H1 (cell line): Measurements from ENCODE around the gene FGD6. TPM values are rescaled to one million over a fixed set of nuclear protein-coding genes. Genes with fewer than 3 reads are reported as not detected.
"Not testable (repeated sequence)": the region's sequence is repeated elsewhere in the genome, so short reads cannot be mapped to it uniquely, and the experiment has no call there.

ENCODE experiments used
- CTCF ChIA-PET: fragments of 300-600 bp; sonication (Branson Sonifier 250); formaldehyde crosslinking; loops from one replicate; lab custom pipeline; 2021; ENCODE audit not compliant: partially characterized antibody; lab: Charles Lee
- POLR2A ChIA-PET: fragments of 300-600 bp; sonication (Branson Sonifier 250); formaldehyde crosslinking; loops from one replicate; lab custom pipeline; 2021; ENCODE audit warnings: inconsistent platforms; ENCODE audit not compliant: partially characterized antibody; lab: Charles Lee
- DNase-seq, 2 experiments: peaks; one replicate each; pipeline versions ENCODE4 v3.0.0 to v3.0.0-alpha.2; 2010 to 2022; ENCODE audit warnings: low spot score in 2 of 2, low read depth in 1 of 2, mixed read lengths in 1 of 2
- FAIRE-seq: peaks from 2 replicates; lab custom pipeline; 2011; peaks lifted over from hg19 to GRCh38; lab: Jason Lieb, UNC
- H2AFZ ChIP-seq: 2 replicates; pipeline ENCODE4 v1.8.1; 2012; ENCODE audit warnings: low read length, inconsistent platforms
- H2AK5ac ChIP-seq: 2 replicates; pipeline ENCODE4 v1.6.1; 2013; ENCODE audit warnings: low read depth, low read length
- H2BK120ac ChIP-seq: replicated peaks from 2 replicates; pipeline ENCODE3; 2013; ENCODE audit warnings: low read depth, low read length, inconsistent platforms
- H2BK12ac ChIP-seq: 2 replicates; pipeline ENCODE4 v1.6.1; 2013; ENCODE audit warnings: low read depth, low read length
- H2BK15ac ChIP-seq: 2 replicates; pipeline ENCODE4 v1.6.1; 2013; ENCODE audit warnings: low read length
- H2BK20ac ChIP-seq: 2 replicates; pipeline ENCODE4 v1.6.1; 2013; ENCODE audit warnings: low read length
- H2BK5ac ChIP-seq: 2 replicates; pipeline ENCODE4 v1.6.1; 2013; ENCODE audit warnings: low read depth, low read length
- H3K14ac ChIP-seq: 2 replicates; pipeline ENCODE4 v1.6.1; 2013; ENCODE audit warnings: inconsistent platforms; ENCODE audit not compliant: insufficient read length
- H3K18ac ChIP-seq: 2 replicates; pipeline ENCODE4 v1.6.1; 2013; ENCODE audit warnings: low read length; ENCODE audit errors: extremely low read depth
- H3K23ac ChIP-seq: 2 replicates; pipeline ENCODE4 v1.6.1; 2013; ENCODE audit warnings: inconsistent platforms; ENCODE audit not compliant: insufficient read length
- H3K23me2 ChIP-seq: 2 replicates; pipeline ENCODE4 v1.6.1; 2013; ENCODE audit warnings: low read depth, low read length
- H3K27ac ChIP-seq: 2 replicates; pipeline ENCODE4 v1.6.1; 2011; ENCODE audit warnings: low read depth, low read length, inconsistent platforms
- H3K27me3 ChIP-seq, 4 experiments: replicated peaks in 1 of 4; 1 replicate in 1 of 4; 2 replicates in 3 of 4; pipeline versions ENCODE4 v1.6.1 to v1.8.1; 2011 to 2013; ENCODE audit warnings: low read length in 3 of 4, mild to moderate bottlenecking in 3 of 4, inconsistent platforms in 2 of 4, mixed read lengths in 2 of 4, moderate library complexity in 1 of 4; ENCODE audit not compliant: control insufficient read depth in 3 of 4, insufficient read depth in 3 of 4; ENCODE audit errors: extremely low read depth in 1 of 4
- H3K36me3 ChIP-seq, 4 experiments: 2 replicates each; pipeline versions ENCODE4 v1.6.1 to v1.8.1; 2011 to 2013; ENCODE audit warnings: mild to moderate bottlenecking in 4 of 4, low read length in 3 of 4, moderate library complexity in 2 of 4, control low read depth in 1 of 4, inconsistent platforms in 1 of 4; ENCODE audit not compliant: insufficient read depth in 4 of 4, control insufficient read depth in 2 of 4
- H3K4ac ChIP-seq: replicated peaks from 2 replicates; pipeline ENCODE3; 2013; ENCODE audit warnings: low read length, low read depth, mixed read lengths, inconsistent platforms; ENCODE audit not compliant: insufficient read length
- H3K4me1 ChIP-seq, 4 experiments: replicated peaks in 1 of 4; 1 replicate in 1 of 4; 2 replicates in 3 of 4; pipeline versions ENCODE4 v1.6.1 to v1.8.1; 2011 to 2013; ENCODE audit warnings: low read length in 3 of 4, inconsistent platforms in 2 of 4, mixed read lengths in 1 of 4; ENCODE audit not compliant: insufficient read depth in 4 of 4, control insufficient read depth in 3 of 4
- H3K4me2 ChIP-seq, 2 experiments: 2 replicates each; pipeline versions ENCODE4 v1.6.1 to v1.8.1; 2011 to 2013; ENCODE audit warnings: low read depth in 2 of 2, low read length in 2 of 2, control low read depth in 1 of 2, inconsistent platforms in 1 of 2, mild to moderate bottlenecking in 1 of 2; ENCODE audit not compliant: insufficient read depth in 1 of 2
- H3K4me3 ChIP-seq, 4 experiments: fragments of 200-600, 300-600 bp in 1 of 4; sonication (generic), shearing (Covaris generic), sonication (Bioruptor Twin) in 1 of 4; 2 replicates each; pipeline versions ENCODE4 v1.5.1 to v1.8.1; 2011 to 2016; ENCODE audit warnings: low read length in 4 of 4, low read depth in 3 of 4, control low read depth in 2 of 4, inconsistent platforms in 2 of 4, mild to moderate bottlenecking in 2 of 4, mixed read lengths in 1 of 4, moderate library complexity in 1 of 4; ENCODE audit not compliant: insufficient read depth in 2 of 4; ENCODE audit errors: extremely low read depth in 1 of 4
- H3K56ac ChIP-seq: replicated peaks from 2 replicates; pipeline ENCODE3; 2013; ENCODE audit warnings: low read depth, mild to moderate bottlenecking, mixed read lengths, low read length, inconsistent platforms; ENCODE audit not compliant: insufficient read length
- H3K79me1 ChIP-seq: 2 replicates; pipeline ENCODE4 v1.6.1; 2013; ENCODE audit warnings: low read depth, low read length, control low read depth
- H3K79me2 ChIP-seq, 2 experiments: 2 replicates each; pipeline versions ENCODE4 v1.6.1 to v1.8.1; 2012 to 2013; ENCODE audit warnings: low read length in 2 of 2, mild to moderate bottlenecking in 2 of 2, inconsistent platforms in 1 of 2; ENCODE audit not compliant: insufficient read depth in 2 of 2, control insufficient read depth in 1 of 2
- H3K9ac ChIP-seq, 4 experiments: replicated peaks in 1 of 4; 1 replicate in 1 of 4; 2 replicates in 3 of 4; pipeline versions ENCODE4 v1.6.1 to v1.8.1; 2011 to 2013; ENCODE audit warnings: low read depth in 3 of 4, low read length in 3 of 4, control low read depth in 2 of 4, mild to moderate bottlenecking in 2 of 4, moderate library complexity in 2 of 4, inconsistent platforms in 1 of 4; ENCODE audit errors: extremely low read depth in 1 of 4
- H3K9me3 ChIP-seq, 2 experiments: 2 replicates each; pipeline versions ENCODE4 v1.6.1 to v1.8.1; 2012 to 2013; ENCODE audit warnings: mild to moderate bottlenecking in 2 of 2, moderate library complexity in 2 of 2, control low read depth in 1 of 2, inconsistent platforms in 1 of 2, low read depth in 1 of 2, low read length in 1 of 2, mixed read lengths in 1 of 2; ENCODE audit not compliant: insufficient read depth in 2 of 2
- H4K20me1 ChIP-seq, 2 experiments: replicated peaks in 1 of 2; 2 replicates each; pipeline versions ENCODE3 to v1.8.1; 2011 to 2013; ENCODE audit warnings: inconsistent platforms in 2 of 2, low read length in 2 of 2, mild to moderate bottlenecking in 1 of 2; ENCODE audit not compliant: insufficient read depth in 2 of 2, control insufficient read depth in 1 of 2
- H4K5ac ChIP-seq: 2 replicates; pipeline ENCODE4 v1.6.1; 2013; ENCODE audit warnings: low read length, low read depth, mixed read lengths, inconsistent platforms; ENCODE audit not compliant: insufficient read length
- H4K8ac ChIP-seq: 2 replicates; pipeline ENCODE4 v1.8.0; 2013; ENCODE audit warnings: mild to moderate bottlenecking, moderate library complexity, low read length, inconsistent platforms; ENCODE audit not compliant: insufficient read depth; ENCODE audit errors: extremely low read depth
- H4K91ac ChIP-seq: replicated peaks from 2 replicates; pipeline ENCODE3; 2013; ENCODE audit warnings: low read length, mixed read lengths, inconsistent platforms; ENCODE audit not compliant: insufficient read length
- SIN3A ChIP-seq, 2 experiments: IDR thresholded peaks in 1 of 2; conservative IDR thresholded peaks in 1 of 2; 2 replicates each; pipeline ENCODE4 v1.6.1; 2011 to 2012; ENCODE audit warnings: low read length in 2 of 2, improper control_type of control experiment in 1 of 2, low read depth in 1 of 2, mild to moderate bottlenecking in 1 of 2
- WGBS, 2 experiments: shearing (Covaris generic) in 1 of 2; methylation state at CpG; one replicate each; pipeline versions ENCODE4 v1.1.6 to v1.1.7; 2013 to 2015; ENCODE audit warnings: low lambda C conversion rate in 2 of 2, mixed read lengths in 2 of 2, inconsistent platforms in 1 of 2, low coverage in 1 of 2, missing lambda C conversion rate in 1 of 2; ENCODE audit not compliant: insufficient replicate concordance in 2 of 2, insufficient coverage in 1 of 2, insufficient read length in 1 of 2; ENCODE audit errors: extremely low coverage in 1 of 2, missing lambda C conversion rate in 1 of 2; 5-methylcytosine and 5-hydroxymethylcytosine counted together
- polyA plus RNA-seq, 7 experiments: library from polyadenylated mRNA; depleted of rRNA in 3 of 7; stranded (reverse) in 5 of 7; unstranded in 2 of 7; fragments of >200 nt in 5 of 7; fragments of 200-250 nt in 2 of 7; gene quantifications; 1 replicate in 5 of 7; 2 replicates in 1 of 7; 4 replicates in 1 of 7; pipeline versions ENCODE4 v1.2.1 to v1.2.3, GENCODE V29; 2011 to 2013; ENCODE audit warnings: missing spikeins in 2 of 7, mixed read lengths in 2 of 7
- total RNA-seq: library from RNA; stranded (reverse); fragmentation: NEBNext Ultra II Directional; extraction: Animal tissue kit (Norgen Biotek cat#: 25700); gene quantifications from 2 replicates; pipeline ENCODE4 v1.2.1, GENCODE V29; 2021

The FGD6 gene
- total and polyA plus RNA-seq, 2 of the 8 experiments (the other 6 are each of a cell fraction or from before 2014, with no cell fraction given), result 12.2 to 24.3 TPM

GRCh38 chr12:95102916-95103671 is 114.2 kb downstream of the FGD6 start (continued):
- no peak for TF ChIP-seq SIN3A (conservative IDR thresholded peaks at IDR 0.05 in 1 of 2, IDR thresholded peaks at IDR 0.05 in 1 of 2; ENCODE audit: low read depth in 1 of 2, low read length in 2 of 2)

GRCh38 chr12:95101957-95102356 is 115.3 kb downstream of the FGD6 start:
- H3K56ac ChIP-seq, H3K4ac ChIP-seq, H3K4me3 ChIP-seq, CTCF ChIA-PET, H4K5ac ChIP-seq, H3K9me3 ChIP-seq, H2BK12ac ChIP-seq, POLR2A ChIA-PET, H4K8ac ChIP-seq, H3K4me1 ChIP-seq, H3K4me2 ChIP-seq, H2BK15ac ChIP-seq, H2AK5ac ChIP-seq, H3K14ac ChIP-seq, H3K27ac ChIP-seq, H3K79me1 ChIP-seq, H4K91ac ChIP-seq, H3K23ac ChIP-seq, H4K20me1 ChIP-seq, H3K9ac ChIP-seq, H3K27me3 ChIP-seq, H3K18ac ChIP-seq, H2BK20ac ChIP-seq, DNase-seq, H2BK120ac ChIP-seq, H2BK5ac ChIP-seq, H3K79me2 ChIP-seq, FAIRE-seq, H2AFZ ChIP-seq, H3K23me2 ChIP-seq: not testable (repeated sequence)
- peaks cover 2 to 35% (median 20%) of the 10 kb centered on the region in 4 experiments for H3K36me3 ChIP-seq
- 93% methylated on average over 5 of the region's 5 CpGs; no CpG with 5 or more reads in 1 of the 2 experiments for WGBS, 2 experiments
